Upper lobe of left lung (tissue), 4 donors: ENCODE results near the gene NDST3.

Experiments
- EP300 ChIP-seq, 4 donors: sonication (generic); formaldehyde crosslinking; IDR thresholded peaks; one replicate each; pipeline ENCODE4 v1.5.1; 2017; ENCODE audit warnings: antibody characterized with exemption in 4 of 4, control low read depth in 2 of 4
- POLR2A ChIP-seq, 4 donors: fragments of 450-650 bp; IDR thresholded peaks; one replicate each; pipeline ENCODE4 v1.5.1; 2016 to 2017; ENCODE audit warnings: antibody characterized with exemption in 4 of 4, mild to moderate bottlenecking in 2 of 4
- TF ChIP-seq, protein P1 (sequence below), 6 experiments: fragments of 450-650 bp in 4 of 6; fragments of 200-600 bp in 2 of 6; sonication (generic) in 2 of 6; IDR thresholded peaks; one replicate each; pipeline ENCODE4 v1.5.1; 2016 to 2019; ENCODE audit warnings: antibody characterized with exemption in 6 of 6

DNA sequence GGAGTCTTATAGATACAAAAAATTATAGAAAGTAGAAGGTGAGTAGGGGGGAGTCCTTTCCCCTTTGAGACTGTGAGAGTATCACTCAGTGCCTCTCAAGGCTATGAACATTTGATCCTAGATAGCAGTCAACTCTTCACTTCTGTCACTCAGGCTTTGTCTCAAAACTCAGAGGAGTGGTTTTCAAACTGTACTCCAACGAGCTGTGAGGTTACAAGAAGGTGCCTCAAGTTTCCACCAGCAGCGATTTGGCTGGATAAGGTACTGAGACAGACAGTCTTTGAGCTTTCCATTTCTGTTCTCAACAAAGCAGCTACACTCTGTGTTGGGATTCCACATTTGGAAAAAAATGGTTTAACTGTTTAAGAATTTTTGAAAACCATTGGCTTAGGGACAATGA, 48.0 kb upstream of the NDST3 start:
- TF ChIP-seq POLR2A (IDR thresholded peaks at IDR 0.05) (no peak), EP300 (IDR thresholded peaks at IDR 0.05) (no peak)
- TF ChIP-seq, protein P1, sequence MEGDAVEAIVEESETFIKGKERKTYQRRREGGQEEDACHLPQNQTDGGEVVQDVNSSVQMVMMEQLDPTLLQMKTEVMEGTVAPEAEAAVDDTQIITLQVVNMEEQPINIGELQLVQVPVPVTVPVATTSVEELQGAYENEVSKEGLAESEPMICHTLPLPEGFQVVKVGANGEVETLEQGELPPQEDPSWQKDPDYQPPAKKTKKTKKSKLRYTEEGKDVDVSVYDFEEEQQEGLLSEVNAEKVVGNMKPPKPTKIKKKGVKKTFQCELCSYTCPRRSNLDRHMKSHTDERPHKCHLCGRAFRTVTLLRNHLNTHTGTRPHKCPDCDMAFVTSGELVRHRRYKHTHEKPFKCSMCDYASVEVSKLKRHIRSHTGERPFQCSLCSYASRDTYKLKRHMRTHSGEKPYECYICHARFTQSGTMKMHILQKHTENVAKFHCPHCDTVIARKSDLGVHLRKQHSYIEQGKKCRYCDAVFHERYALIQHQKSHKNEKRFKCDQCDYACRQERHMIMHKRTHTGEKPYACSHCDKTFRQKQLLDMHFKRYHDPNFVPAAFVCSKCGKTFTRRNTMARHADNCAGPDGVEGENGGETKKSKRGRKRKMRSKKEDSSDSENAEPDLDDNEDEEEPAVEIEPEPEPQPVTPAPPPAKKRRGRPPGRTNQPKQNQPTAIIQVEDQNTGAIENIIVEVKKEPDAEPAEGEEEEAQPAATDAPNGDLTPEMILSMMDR (IDR thresholded peaks at IDR 0.05): no peak
